Vagina (tissue), 2 donors: Measurements from ENCODE around the gene TSPEAR.

ENCODE experiments used
- POLR2A ChIP-seq, 2 donors: fragments of 450-650 bp; IDR thresholded peaks; one replicate each; pipeline ENCODE4 v1.6.1; 2017; ENCODE audit warnings: antibody characterized with exemption in 2 of 2, mild to moderate bottlenecking in 2 of 2, moderate library complexity in 2 of 2
- POLR2AphosphoS5 ChIP-seq, 2 donors: sonication (generic); formaldehyde crosslinking; IDR thresholded peaks; one replicate each; pipeline ENCODE4 v1.9.0; 2017; ENCODE audit warnings: antibody characterized with exemption in 2 of 2, mild to moderate bottlenecking in 2 of 2, low read depth in 1 of 2; ENCODE audit not compliant: insufficient read depth in 1 of 2
- TF ChIP-seq, protein P1 (sequence below), 3 experiments: fragments of 450-650 bp in 2 of 3; fragments of 200-600 bp in 1 of 3; sonication (generic) in 1 of 3; IDR thresholded peaks; one replicate each; pipeline ENCODE4 v1.5.1; 2017 to 2019; ENCODE audit warnings: antibody characterized with exemption in 3 of 3, mild to moderate bottlenecking in 2 of 3, moderate library complexity in 2 of 3

DNA sequence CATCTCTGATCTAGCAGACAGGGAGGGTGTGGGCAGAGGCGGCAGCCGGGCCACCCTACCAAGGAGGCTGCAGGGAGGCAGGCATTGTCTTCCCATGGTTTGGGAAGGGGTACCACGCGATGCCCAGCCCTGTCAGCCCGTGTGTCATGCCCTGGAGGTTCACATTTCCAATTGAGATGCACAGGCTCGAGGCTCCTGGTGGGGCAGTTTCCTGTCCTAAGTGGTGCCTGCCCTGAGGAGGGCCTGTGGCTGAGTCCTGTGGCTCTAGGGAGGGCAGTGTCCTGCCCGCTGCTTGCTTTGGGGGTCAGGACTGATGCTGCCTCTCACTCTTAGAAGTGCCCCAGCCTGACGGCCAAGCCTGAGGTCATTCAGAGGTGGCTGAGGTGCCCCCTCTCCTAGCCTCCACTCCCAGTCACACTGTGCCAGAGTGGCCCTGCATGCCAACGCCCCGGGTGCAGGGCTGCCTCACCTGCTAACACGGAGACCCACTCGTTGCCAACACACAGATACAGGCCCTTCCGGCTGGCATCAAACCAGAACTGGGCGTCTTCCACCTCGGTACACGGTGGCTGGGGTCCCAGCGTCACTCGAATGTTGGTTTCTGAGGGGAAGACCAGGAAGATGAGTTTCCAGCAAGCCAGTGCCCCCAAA is 183.3 kb downstream of the TSPEAR start:
- TF ChIP-seq, protein P1, sequence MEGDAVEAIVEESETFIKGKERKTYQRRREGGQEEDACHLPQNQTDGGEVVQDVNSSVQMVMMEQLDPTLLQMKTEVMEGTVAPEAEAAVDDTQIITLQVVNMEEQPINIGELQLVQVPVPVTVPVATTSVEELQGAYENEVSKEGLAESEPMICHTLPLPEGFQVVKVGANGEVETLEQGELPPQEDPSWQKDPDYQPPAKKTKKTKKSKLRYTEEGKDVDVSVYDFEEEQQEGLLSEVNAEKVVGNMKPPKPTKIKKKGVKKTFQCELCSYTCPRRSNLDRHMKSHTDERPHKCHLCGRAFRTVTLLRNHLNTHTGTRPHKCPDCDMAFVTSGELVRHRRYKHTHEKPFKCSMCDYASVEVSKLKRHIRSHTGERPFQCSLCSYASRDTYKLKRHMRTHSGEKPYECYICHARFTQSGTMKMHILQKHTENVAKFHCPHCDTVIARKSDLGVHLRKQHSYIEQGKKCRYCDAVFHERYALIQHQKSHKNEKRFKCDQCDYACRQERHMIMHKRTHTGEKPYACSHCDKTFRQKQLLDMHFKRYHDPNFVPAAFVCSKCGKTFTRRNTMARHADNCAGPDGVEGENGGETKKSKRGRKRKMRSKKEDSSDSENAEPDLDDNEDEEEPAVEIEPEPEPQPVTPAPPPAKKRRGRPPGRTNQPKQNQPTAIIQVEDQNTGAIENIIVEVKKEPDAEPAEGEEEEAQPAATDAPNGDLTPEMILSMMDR (IDR thresholded peaks at IDR 0.05), result no peak
- TF ChIP-seq POLR2AphosphoS5 (IDR thresholded peaks at IDR 0.05; ENCODE audit: insufficient read depth in 1 of 2, low read depth in 1 of 2) (no peak), POLR2A (IDR thresholded peaks at IDR 0.05) (no peak)
